ENCODE data around the gene PTMA. TPM values are rescaled to one million over a fixed set of nuclear protein-coding genes. Genes with fewer than 3 reads are reported as not detected.
A peak's percentile ranks its signal among the peaks of the same experiment; 100 is the strongest.

PTMA gene
- total RNA-seq, 1 experiment from 2014 or later, result 2,164 TPM

DNA sequence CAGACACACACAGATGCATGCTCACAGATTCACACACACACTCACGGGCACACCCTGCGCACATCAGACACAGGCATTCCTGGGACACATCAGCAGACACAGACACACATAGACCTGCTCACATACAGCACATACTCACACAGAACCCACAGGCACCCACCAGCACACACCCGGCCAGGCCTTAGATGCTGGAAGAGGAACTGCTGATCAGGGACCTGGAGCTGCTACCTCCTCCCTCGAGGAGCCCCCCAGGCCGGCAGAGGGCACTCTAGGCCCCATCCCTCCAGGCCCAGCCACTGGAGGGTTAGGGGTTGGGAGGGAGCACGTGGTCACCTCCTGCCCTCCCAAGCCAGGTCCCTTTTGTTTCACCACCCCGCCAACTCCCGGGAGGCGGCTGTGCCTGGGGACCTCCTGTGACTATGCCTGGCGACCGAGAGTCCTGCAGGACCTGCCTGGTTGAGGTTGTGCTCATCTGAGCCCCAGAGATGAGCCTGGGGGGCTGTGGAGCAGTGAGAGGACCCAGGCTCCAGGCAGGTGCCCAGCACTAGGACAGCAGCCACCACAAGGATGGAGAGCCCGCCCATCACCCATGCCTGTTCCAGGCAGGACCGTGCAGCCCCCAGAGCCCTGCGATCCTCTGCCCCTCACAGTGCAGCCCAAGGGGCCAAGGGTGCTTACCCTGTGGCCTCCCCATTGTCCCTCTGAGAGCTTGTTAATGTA, 21.0 kb upstream of the PTMA start (continued):
- 0 out of 2 replicates have a peak, but pooled peaks have one; percentile 26 for TF ChIP-seq ZNF416 (CRISPR knock-in tag; IDR thresholded peaks at IDR 0.05)
- TF ChIP-seq, protein P1, sequence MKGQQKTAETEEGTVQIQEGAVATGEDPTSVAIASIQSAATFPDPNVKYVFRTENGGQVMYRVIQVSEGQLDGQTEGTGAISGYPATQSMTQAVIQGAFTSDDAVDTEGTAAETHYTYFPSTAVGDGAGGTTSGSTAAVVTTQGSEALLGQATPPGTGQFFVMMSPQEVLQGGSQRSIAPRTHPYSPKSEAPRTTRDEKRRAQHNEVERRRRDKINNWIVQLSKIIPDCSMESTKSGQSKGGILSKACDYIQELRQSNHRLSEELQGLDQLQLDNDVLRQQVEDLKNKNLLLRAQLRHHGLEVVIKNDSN (CRISPR knock-in tag; IDR thresholded peaks at IDR 0.05), result peak; percentile 93
- no peak for TF ChIP-seq ELF4 (CRISPR knock-in tag; IDR thresholded peaks at IDR 0.05; ENCODE audit: low read depth)
- TF ChIP-seq GABPB1 (CRISPR knock-in tag; IDR thresholded peaks at IDR 0.05), result peak; percentile 86
- TF ChIP-seq, protein P2, sequence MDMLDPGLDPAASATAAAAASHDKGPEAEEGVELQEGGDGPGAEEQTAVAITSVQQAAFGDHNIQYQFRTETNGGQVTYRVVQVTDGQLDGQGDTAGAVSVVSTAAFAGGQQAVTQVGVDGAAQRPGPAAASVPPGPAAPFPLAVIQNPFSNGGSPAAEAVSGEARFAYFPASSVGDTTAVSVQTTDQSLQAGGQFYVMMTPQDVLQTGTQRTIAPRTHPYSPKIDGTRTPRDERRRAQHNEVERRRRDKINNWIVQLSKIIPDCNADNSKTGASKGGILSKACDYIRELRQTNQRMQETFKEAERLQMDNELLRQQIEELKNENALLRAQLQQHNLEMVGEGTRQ (CRISPR knock-in tag; IDR thresholded peaks at IDR 0.05), result peak; percentile 94

DNA sequence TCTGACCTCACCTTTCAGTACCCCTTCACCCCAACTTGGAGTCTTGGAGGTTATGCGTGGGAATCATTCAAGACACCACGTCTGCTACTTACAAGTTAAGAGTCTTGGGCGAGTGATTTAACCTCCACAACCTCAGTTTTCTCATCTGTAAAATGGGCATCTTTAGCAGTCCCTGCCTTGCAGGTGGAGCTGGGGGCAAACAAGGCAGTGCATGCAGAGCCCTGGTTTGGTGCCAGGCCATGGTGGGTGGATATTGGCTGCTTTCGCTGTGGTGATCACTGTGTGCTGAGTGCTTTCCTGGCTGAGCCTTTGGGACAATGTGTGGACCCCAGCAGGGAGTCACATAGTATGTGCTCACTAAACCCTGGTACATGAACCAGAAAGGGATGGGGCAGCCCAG, 20.4 kb upstream of the PTMA start:
- POLR2A ChIA-PET, result interaction anchor here (1.1 to 4.8 kb wide), 5 partner anchors 19 to 99 kb away, joined by 4 to 35 read pairs (median 7); partner anchors contain the start of genes COPS7B and PTMA
- CTCF ChIA-PET, result interaction anchor here (1.1 to 13.1 kb wide), 9 partner anchors 13 to 76 kb away, joined by 4 to 206 read pairs (median 10); partner anchors contain the start of gene PTMA
- Mint-ChIP-seq H3K27ac (peak overlapping the region; percentile 61; the same call in 1 of the 2 replicates), H3K9me3 (no peaks in the 10 kb centered on the region), H3K4me1 (peaks cover 44% of the 10 kb centered on the region), H3K27me3 (ENCODE audit: low read depth) (no peaks in the 10 kb centered on the region), H3K36me3 (no peaks in the 10 kb centered on the region), H3K4me3 (peak overlapping the region; percentile 64)
- TF ChIP-seq ZNF263 (CRISPR knock-in tag; IDR thresholded peaks at IDR 0.05; ENCODE audit: low read depth) (no peak), GTF2I (CRISPR knock-in tag; conservative IDR thresholded peaks at IDR 0.05) (peak; percentile 79), SMAD4 (CRISPR knock-in tag; IDR thresholded peaks at IDR 0.05) (no peak), ZNF396 (CRISPR knock-in tag; IDR thresholded peaks at IDR 0.05; ENCODE audit: borderline replicate concordance) (no peak)
- DNase-seq (ENCODE audit: low spot score) (no peak), ATAC-seq (no peak)

DNA sequence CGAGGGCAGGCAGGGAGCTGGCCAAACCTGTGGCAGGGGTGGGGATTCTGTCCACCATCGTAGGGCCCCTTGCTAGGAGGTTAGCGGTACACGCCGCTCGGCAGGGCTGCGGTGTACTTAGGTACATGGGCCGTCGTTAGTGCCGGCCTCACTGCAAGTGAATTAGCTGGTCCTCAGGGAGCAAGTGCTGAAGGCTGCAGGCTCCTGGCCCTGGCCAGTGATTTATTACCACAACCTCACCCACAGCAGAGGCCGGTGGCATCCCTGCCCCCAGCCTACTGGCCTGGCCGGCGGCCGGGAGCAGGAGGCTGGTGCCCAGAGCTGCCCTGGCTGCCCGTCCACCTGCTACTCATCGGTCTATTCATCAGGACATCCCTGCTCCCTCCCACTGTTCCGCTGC, 19.6 kb upstream of the PTMA start:
- POLR2A ChIA-PET, result interaction anchor here (2.0 kb wide), 1 partner anchor 18 kb away, joined by 7 read pairs; no protein-coding TSS in a partner anchor
- H3K4me1 Mint-ChIP-seq, result peaks cover 44% of the 10 kb centered on the region
- no peak for DNase-seq (ENCODE audit: low spot score)
- CTCF ChIA-PET, result interaction anchor here (1.0 to 13.1 kb wide), 4 partner anchors 11 to 26 kb away, joined by 3 to 206 read pairs (median 66); no protein-coding TSS in a partner anchor
- H3K36me3 Mint-ChIP-seq, result no peaks in the 10 kb centered on the region
- H3K27me3 Mint-ChIP-seq (ENCODE audit: low read depth), result no peaks in the 10 kb centered on the region
- TF ChIP-seq, protein P3, sequence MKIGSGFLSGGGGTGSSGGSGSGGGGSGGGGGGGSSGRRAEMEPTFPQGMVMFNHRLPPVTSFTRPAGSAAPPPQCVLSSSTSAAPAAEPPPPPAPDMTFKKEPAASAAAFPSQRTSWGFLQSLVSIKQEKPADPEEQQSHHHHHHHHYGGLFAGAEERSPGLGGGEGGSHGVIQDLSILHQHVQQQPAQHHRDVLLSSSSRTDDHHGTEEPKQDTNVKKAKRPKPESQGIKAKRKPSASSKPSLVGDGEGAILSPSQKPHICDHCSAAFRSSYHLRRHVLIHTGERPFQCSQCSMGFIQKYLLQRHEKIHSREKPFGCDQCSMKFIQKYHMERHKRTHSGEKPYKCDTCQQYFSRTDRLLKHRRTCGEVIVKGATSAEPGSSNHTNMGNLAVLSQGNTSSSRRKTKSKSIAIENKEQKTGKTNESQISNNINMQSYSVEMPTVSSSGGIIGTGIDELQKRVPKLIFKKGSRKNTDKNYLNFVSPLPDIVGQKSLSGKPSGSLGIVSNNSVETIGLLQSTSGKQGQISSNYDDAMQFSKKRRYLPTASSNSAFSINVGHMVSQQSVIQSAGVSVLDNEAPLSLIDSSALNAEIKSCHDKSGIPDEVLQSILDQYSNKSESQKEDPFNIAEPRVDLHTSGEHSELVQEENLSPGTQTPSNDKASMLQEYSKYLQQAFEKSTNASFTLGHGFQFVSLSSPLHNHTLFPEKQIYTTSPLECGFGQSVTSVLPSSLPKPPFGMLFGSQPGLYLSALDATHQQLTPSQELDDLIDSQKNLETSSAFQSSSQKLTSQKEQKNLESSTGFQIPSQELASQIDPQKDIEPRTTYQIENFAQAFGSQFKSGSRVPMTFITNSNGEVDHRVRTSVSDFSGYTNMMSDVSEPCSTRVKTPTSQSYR (CRISPR knock-in tag; IDR thresholded peaks at IDR 0.05), result no peak
- TF ChIP-seq JUN (CRISPR knock-in tag; IDR thresholded peaks at IDR 0.05), result no peak
- no peak for TF ChIP-seq NR3C1 (CRISPR knock-in tag; conservative IDR thresholded peaks at IDR 0.05; ENCODE audit: low read depth)
- TF ChIP-seq, protein P4, sequence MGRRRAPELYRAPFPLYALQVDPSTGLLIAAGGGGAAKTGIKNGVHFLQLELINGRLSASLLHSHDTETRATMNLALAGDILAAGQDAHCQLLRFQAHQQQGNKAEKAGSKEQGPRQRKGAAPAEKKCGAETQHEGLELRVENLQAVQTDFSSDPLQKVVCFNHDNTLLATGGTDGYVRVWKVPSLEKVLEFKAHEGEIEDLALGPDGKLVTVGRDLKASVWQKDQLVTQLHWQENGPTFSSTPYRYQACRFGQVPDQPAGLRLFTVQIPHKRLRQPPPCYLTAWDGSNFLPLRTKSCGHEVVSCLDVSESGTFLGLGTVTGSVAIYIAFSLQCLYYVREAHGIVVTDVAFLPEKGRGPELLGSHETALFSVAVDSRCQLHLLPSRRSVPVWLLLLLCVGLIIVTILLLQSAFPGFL (CRISPR knock-in tag; IDR thresholded peaks at IDR 0.05; ENCODE audit: borderline replicate concordance), result no peak
- H3K9me3 Mint-ChIP-seq, result no peaks in the 10 kb centered on the region
- H3K4me3 Mint-ChIP-seq, result no peak overlapping the region
- no peak for ATAC-seq
- H3K27ac Mint-ChIP-seq, result no peak overlapping the region

Measured in WTC11 (cell line).